Suprapubic skin (tissue), 4 donors: ENCODE measurements around the gene NAALADL2.
"Not testable (repeated sequence)": the region's sequence is repeated elsewhere in the genome, so short reads cannot be mapped to it uniquely, and the experiment has no call there.

Source experiments
- EP300 ChIP-seq: sonication (generic); formaldehyde crosslinking; IDR thresholded peaks from one replicate; pipeline ENCODE4 v1.6.1; 2017; ENCODE audit warnings: antibody characterized with exemption
- POLR2A ChIP-seq, 2 donors: fragments of 450-650 bp; IDR thresholded peaks; one replicate each; pipeline ENCODE4 v1.6.1; 2017; ENCODE audit warnings: antibody characterized with exemption in 2 of 2, mild to moderate bottlenecking in 2 of 2, moderate library complexity in 2 of 2
- POLR2AphosphoS5 ChIP-seq, 3 donors: sonication (generic); formaldehyde crosslinking; IDR thresholded peaks; one replicate each; pipeline ENCODE4 v1.6.1; 2017; ENCODE audit warnings: antibody characterized with exemption in 3 of 3
- TF ChIP-seq, protein P1 (sequence below), 2 donors: fragments of 200-600 bp in 1 of 2; fragments of 450-650 bp in 1 of 2; sonication (generic) in 1 of 2; IDR thresholded peaks; one replicate each; pipeline ENCODE4 v1.5.1; 2016 to 2019; ENCODE audit warnings: antibody characterized with exemption in 2 of 2, mild to moderate bottlenecking in 1 of 2, moderate library complexity in 1 of 2

DNA sequence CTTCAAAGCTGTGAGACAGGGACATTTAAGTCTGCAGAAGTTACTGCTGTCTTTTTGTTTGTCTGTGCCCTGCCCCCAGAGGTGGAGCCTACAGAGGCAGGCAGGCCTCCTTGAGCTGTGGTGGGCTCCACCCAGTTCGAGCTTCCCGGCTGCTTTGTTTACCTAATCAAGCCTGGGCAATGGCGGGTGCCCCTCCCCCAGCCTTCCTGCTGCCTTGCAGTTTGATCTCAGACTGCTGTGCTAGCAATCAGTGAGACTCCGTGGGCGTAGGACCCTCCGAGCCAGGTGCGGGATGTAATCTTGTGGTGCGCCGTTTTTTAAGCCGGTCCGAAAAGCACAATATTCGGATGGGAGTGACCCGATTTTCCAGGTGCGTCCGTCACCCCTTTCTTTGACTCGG is 928.0 kb downstream of the NAALADL2 start:
- not testable (repeated sequence) for TF ChIP-seq POLR2AphosphoS5 (IDR thresholded peaks at IDR 0.05); POLR2A (IDR thresholded peaks at IDR 0.05); EP300
- TF ChIP-seq, protein P1, sequence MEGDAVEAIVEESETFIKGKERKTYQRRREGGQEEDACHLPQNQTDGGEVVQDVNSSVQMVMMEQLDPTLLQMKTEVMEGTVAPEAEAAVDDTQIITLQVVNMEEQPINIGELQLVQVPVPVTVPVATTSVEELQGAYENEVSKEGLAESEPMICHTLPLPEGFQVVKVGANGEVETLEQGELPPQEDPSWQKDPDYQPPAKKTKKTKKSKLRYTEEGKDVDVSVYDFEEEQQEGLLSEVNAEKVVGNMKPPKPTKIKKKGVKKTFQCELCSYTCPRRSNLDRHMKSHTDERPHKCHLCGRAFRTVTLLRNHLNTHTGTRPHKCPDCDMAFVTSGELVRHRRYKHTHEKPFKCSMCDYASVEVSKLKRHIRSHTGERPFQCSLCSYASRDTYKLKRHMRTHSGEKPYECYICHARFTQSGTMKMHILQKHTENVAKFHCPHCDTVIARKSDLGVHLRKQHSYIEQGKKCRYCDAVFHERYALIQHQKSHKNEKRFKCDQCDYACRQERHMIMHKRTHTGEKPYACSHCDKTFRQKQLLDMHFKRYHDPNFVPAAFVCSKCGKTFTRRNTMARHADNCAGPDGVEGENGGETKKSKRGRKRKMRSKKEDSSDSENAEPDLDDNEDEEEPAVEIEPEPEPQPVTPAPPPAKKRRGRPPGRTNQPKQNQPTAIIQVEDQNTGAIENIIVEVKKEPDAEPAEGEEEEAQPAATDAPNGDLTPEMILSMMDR (IDR thresholded peaks at IDR 0.05), result not testable (repeated sequence)
